Left ventricle myocardium inferior (tissue), 1 donor: Measurements from ENCODE around the gene CLSTN2. TPM values are rescaled to one million over a fixed set of nuclear protein-coding genes. Genes with fewer than 3 reads are reported as not detected.

Experiments used
- DNase-seq: peaks from one replicate; pipeline ENCODE4 v3.0.0-alpha.2; 2020
- H3K27ac ChIP-seq: fragments of 200-600 bp; replicated peaks from 2 replicates; pipeline ENCODE4 v1.8.0; 2021
- H3K27me3 ChIP-seq: fragments of 200-600 bp; 2 replicates; pipeline ENCODE4 v1.8.0; 2021; ENCODE audit warnings: low read depth
- H3K36me3 ChIP-seq: fragments of 200-600 bp; 2 replicates; pipeline ENCODE4 v1.8.0; 2021
- H3K4me1 ChIP-seq: fragments of 200-600 bp; 2 replicates; pipeline ENCODE4 v1.8.0; 2021
- H3K4me3 ChIP-seq: fragments of 200-600 bp; 2 replicates; pipeline ENCODE4 v1.8.0; 2021; ENCODE audit warnings: mild to moderate bottlenecking, moderate library complexity
- H3K9me3 ChIP-seq: fragments of 200-600 bp; replicated peaks from 2 replicates; pipeline ENCODE4 v1.8.0; 2021
- intact Hi-C: fragments of 100-400 bp; cut with micrococcal nuclease; formaldehyde crosslinking; loops from one replicate; pipeline ENCODE4 v1.11.0; 2022
- total RNA-seq: library from RNA; stranded (reverse); fragmentation: NEBNext Ultra II Directional; extraction: Animal tissue kit (Norgen Biotek cat#: 25700); gene quantifications from one replicate; pipeline ENCODE4 v1.2.1, GENCODE V29; 2021
- TF ChIP-seq, protein P1 (sequence below): fragments of 200-600 bp; IDR thresholded peaks from 2 replicates; pipeline ENCODE4 v1.8.0; 2021; ENCODE audit warnings: antibody characterized with exemption, mild to moderate bottlenecking, borderline replicate concordance
- donor health status: DM: no; HTN: yes; CAD: no; lungs with severe emphysema.

CLSTN2 gene
- total RNA-seq, 1 donor from 2014 or later, result 7.0 TPM

DNA sequence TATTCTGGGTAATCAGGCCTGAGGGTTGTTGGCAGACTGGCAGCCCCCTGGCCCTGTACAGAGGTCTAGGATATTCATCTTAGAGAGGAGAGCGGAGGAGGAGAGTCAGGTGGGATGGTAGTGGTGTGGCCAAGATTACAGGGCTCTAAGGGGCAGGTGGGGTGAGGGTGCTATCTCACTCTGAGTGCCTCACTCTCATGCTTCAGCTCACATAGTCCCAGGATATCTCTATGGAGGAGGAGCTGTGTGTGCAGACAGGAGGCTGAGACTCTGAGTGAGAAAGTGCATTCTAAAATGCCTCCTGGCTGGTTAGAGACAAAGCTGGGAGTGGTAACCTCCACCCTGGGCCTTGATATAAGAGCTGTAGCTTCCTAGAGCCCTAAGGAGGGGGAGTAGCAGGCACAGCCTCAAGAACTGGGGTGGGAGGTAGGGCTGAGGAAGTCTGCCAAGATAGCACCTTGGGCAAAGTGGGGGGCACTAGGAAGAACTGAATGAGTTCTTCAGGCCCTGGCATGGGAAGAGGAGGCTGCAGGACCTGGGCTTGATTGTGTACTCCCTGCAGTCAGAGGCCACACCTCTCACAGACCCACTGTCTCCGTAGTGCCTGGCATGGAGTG is 39.9 kb downstream of the CLSTN2 start:
- intact Hi-C loops, result no loop called here
- no peak for DNase-seq
- no peak overlapping the region for H3K4me3 ChIP-seq
- TF ChIP-seq, protein P1, sequence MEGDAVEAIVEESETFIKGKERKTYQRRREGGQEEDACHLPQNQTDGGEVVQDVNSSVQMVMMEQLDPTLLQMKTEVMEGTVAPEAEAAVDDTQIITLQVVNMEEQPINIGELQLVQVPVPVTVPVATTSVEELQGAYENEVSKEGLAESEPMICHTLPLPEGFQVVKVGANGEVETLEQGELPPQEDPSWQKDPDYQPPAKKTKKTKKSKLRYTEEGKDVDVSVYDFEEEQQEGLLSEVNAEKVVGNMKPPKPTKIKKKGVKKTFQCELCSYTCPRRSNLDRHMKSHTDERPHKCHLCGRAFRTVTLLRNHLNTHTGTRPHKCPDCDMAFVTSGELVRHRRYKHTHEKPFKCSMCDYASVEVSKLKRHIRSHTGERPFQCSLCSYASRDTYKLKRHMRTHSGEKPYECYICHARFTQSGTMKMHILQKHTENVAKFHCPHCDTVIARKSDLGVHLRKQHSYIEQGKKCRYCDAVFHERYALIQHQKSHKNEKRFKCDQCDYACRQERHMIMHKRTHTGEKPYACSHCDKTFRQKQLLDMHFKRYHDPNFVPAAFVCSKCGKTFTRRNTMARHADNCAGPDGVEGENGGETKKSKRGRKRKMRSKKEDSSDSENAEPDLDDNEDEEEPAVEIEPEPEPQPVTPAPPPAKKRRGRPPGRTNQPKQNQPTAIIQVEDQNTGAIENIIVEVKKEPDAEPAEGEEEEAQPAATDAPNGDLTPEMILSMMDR, result no peak
- peaks cover 34% of the 10 kb centered on the region for H3K4me1 ChIP-seq
- H3K9me3 ChIP-seq, result no peaks in the 10 kb centered on the region
- no peaks in the 10 kb centered on the region for H3K27me3 ChIP-seq
- H3K36me3 ChIP-seq, result no peaks in the 10 kb centered on the region
- H3K27ac ChIP-seq, result peak overlapping the region; percentile 66

DNA sequence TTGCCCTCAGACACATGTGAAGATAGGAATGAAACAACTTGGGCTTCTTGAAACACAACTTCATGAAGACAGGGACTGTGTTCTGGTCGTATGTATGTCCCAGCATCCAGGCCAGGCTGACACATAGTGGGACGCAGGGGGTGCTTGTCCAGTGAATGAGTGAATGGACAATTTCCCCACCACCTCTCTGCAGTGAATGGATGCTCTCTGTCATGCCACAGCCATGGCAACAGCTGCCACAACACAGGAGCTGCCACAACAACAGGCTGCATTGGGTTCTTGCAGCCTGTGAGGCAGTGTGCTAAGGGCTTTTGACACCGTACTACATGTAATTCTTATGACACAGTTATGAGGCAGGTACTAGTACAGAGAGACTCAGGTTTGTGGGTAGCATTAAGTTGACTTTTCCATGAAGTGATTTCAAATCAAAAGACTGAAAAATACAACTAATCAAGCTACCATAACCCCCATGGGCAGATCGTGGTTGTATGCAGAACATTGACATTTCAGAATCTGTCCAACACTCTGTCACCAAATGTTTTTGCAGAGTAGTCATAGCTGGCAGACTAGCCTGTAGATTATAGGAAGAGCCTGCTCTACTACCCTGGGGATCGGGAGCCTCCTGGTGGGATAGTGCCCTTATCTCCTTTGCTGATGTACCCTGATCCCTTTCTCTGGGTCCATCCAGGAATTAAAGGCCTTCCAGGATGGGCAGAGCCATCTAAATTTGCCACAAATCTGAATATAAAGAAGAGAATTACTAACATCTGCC is 40.8 kb downstream of the CLSTN2 start:
- H3K4me3 ChIP-seq, result no peak overlapping the region
- no peaks in the 10 kb centered on the region for H3K27me3 ChIP-seq
- intact Hi-C loops, result no loop called here
- TF ChIP-seq, protein P1, result peak; percentile 20
- H3K36me3 ChIP-seq, result no peaks in the 10 kb centered on the region
- no peaks in the 10 kb centered on the region for H3K9me3 ChIP-seq
- H3K4me1 ChIP-seq, result peaks cover 34% of the 10 kb centered on the region
- H3K27ac ChIP-seq, result peak overlapping the region; percentile 66
- DNase-seq, result peak; percentile 22

- Histone ChIP-seq H3K27me3 (no peaks in the 10 kb centered on the region), H3K27ac (no peak overlapping the region), H3K4me1 (peaks cover 34% of the 10 kb centered on the region), H3K9me3 (no peaks in the 10 kb centered on the region), H3K4me3 (no peak overlapping the region), H3K36me3 (no peaks in the 10 kb centered on the region)
- intact Hi-C loops, result no loop called here
- no peak for DNase-seq
- TF ChIP-seq, protein P1, result no peak
Observed at GRCh38 chr3:139978966-139979365, 44.0 kb downstream of the CLSTN2 start.

DNA sequence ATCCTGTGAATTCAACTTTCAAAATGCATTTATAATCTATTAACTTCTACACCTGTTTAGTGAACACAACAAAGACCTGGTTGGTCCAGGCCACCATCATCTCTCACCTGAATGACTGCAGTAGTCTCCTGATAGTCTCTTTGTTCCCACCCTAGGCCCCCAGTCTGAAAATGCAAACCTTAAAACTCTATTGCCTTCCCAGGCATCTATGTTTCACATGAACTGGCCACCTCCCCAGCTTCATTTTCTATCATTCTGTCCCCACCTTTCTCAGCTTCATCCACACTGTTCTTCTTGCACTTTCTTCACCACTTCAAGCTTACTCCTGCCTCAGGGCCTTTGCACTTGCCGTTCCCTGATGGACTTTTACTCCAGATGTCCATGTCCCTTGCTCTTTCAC is 45.0 kb downstream of the CLSTN2 start:
- intact Hi-C loops, result no loop called here
- no peaks in the 10 kb centered on the region for H3K9me3 ChIP-seq

DNA sequence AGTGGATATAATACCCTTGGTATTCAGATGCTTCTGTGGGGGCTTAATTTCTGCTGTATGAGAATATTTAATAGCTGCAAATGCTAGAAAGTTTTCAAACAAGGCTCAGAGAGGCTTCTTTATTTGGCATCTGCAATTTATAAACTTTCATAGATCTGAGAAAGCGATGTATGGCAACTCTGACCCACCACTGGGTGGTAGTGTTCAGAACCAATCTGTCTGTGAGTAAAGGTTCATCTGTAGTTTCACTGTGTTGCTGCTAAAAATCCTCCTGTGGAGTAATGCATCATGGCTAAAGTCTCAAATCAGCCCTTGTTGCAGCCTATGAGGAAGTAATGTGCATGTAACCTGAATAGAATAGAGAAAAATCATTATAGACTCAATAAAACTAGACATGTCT is 47.4 kb downstream of the CLSTN2 start:
- intact Hi-C loops, result no loop called here
- no peak for DNase-seq
- Histone ChIP-seq H3K27ac (no peak overlapping the region), H3K4me3 (no peak overlapping the region), H3K36me3 (no peaks in the 10 kb centered on the region), H3K4me1 (peaks cover 7% of the 10 kb centered on the region), H3K9me3 (no peaks in the 10 kb centered on the region), H3K27me3 (no peaks in the 10 kb centered on the region)
- TF ChIP-seq, protein P1, result peak; percentile 43

More for the DNA sequence above, 45.0 kb downstream of the CLSTN2 start:
- no peak overlapping the region for H3K27ac ChIP-seq
- no peaks in the 10 kb centered on the region for H3K27me3 ChIP-seq
- H3K4me1 ChIP-seq, result peaks cover 25% of the 10 kb centered on the region
- H3K36me3 ChIP-seq, result no peaks in the 10 kb centered on the region
- no peak overlapping the region for H3K4me3 ChIP-seq
- no peak for DNase-seq
- TF ChIP-seq, protein P1, result no peak
